GM21786 (cell line): Measurements from ENCODE around the gene NPR3.

ENCODE experiments used
- ATAC-seq: cut with Tn5 transposase; IDR thresholded peaks from one replicate; pipeline ENCODE4 v1.9.1; 2021; ENCODE audit not compliant: unreplicated experiment

The NPR3 gene

GRCh38 chr5:32711681-32712480, 760 bp downstream of the NPR3 start:
- ATAC-seq, result no peak

DNA sequence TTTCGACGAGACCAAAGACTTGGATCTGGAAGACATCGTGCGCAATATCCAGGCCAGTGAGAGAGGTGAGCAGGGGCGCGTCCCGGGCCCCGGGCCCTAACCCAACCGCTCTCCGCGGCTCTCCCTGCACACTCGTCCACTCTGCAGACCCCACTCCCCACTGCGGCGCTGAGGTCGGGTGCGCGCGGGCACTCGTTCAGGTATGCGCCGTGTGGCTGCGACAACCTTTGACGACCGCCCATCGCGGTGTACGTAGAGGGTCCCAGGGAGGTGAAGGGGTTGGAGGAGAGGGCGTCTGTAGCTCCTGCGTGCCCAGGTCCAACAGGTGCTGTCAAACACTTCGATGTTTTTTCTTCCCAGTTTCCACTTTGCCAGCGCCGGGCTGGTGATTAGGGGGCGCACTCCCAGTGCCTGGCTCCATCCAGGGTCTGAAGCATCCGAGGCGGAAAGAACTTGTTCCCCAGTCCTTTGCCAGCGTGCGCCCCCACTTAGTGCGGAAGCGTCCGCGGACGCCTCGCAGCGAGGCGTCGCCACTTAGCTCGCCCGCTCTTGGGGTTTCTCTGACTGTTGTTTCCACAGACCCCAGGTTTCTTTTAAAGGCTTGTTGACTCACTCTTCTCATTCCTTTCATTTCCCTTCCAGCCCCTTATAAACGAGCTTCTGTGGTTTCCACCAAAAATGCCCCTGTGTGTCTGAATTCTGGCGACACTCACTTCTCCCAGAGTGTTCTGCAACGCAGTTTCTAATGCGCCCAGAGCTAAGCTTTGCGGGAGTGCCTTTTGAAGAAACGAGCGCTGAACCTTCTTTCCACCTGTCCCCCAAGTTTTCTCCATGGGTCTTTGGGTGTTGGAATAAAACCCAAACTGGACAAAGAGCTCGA, 1.6 kb downstream of the NPR3 start:
- no peak for ATAC-seq

DNA sequence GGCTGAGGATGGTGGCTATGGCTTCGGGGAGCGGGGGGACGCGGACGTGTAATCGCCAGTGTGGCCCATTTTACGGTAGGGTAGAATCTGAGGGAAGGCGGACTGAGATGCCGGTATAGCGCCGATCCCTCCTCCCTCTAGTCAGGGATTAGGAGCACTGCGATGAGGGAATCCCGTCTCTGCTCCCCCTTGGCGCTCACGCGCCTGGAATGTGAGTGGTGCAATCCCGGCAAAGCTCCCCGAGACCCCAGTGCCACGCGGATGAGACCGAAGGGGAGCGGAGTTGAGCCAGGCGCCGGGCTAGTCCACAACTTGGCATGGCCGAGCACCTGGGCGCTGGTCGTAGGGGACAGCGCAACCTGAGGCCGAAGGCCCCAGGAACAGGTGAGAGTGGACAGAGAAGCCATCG, 2.2 kb downstream of the NPR3 start:
- no peak for ATAC-seq

DNA sequence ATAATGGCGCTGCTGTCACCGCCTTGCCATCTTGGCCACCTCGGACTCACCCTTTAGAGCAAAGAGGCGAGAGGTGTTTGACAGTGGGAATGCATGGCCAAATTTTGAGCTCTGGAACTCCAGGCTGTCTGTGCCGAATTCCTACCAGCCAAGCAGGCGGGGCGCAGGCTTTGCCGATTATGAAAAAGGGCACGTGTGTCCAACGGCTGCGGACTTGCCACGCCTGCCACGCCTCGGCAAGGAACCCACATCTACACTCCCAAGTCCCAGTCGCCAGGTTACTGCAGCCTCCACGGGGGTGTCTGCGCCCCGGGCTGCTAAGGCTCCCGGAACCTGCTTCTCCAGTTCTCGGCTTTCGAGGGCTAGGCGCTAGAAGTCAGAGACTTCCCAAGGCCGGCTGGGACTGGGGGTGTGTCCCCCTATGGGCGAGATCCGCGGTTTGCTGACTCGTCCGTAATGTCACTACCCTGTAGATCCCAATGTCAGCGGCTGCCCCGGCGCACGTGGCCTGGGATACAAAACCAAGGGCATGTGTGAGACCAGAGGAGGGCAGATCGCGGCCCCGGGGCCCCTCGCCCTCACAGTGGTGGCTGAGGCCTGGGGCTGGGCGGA, 2.8 kb downstream of the NPR3 start:
- no peak for ATAC-seq

GRCh38 chr5:32714836-32715235, 3.7 kb downstream of the NPR3 start:
- ATAC-seq, result no peak

DNA sequence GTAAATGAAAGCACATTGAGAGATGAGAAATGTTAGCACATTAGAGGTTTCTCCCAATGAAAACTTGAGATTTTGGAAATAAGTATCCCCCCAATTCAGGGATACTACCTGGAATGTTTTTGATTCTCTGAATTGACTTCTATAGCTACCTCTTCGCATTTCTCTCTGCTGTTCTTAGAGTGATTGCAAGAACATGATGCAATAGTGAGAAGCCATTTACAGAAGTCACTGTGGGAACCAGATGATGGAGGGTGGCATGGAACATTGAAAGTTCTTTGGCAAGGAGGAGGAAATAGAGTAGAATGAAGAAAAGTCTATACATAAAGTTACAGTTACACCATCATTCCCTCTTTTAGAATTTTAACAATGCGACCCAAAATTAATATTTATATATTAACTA, 9.2 kb downstream of the NPR3 start:
- ATAC-seq, result no peak

DNA sequence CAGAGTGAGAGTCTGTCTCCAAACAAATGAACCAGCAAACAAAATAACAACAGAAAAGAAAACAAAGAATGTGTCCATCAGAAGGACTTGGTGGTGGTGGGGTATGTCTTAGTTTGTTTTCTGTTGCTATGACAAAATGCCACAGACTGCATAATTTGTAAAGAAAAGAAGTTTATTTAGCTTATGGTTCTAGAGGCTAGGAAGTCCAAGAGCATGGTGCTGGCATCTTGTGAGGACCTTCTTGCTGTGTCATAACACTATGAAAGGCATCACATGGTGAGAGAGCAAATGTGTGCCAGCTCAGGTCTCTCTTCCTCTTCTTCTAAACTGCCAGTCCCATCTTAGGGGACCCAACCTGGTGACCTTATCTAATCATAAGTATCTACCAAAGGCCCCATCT, 10.5 kb downstream of the NPR3 start:
- no peak for ATAC-seq

GRCh38 chr5:32722957-32723356, 11.8 kb downstream of the NPR3 start:
- no peak for ATAC-seq

DNA sequence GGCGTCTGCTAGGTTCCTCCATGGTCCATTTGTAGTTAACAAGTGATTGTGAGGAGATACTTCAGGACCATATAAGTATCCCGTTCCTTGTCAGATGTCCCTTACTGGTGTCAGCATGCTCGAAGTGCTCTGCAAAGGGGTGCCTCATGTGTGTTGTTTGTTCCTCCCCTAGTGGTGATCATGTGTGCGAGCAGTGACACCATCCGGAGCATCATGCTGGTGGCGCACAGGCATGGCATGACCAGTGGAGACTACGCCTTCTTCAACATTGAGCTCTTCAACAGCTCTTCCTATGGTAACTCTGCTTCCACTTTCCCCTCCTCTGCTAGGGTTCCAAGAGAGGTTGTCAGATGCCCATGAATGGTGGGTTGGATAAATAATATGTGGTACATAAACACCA, 13.4 kb downstream of the NPR3 start:
- no peak for ATAC-seq

- no peak for ATAC-seq
Observed at GRCh38 chr5:32726086-32726557, 15.0 kb downstream of the NPR3 start.

DNA sequence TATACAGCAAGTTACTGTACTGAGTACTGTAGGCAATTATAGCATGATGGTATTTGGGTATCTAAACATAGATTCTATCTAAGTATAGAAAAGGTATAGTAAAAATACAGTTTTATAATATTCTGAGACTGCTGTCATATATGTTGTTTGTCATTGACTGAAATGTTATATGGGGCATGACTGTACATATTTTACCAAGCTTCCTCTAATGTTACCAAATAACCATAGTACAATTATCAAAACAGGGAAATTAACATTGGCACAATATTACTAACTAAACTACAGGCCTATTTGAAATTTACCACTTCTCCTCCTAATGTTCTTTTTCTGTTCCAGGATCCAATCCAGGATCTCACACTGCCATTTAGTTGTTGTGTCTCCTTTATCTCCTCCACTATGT, 18.5 kb downstream of the NPR3 start:
- no peak for ATAC-seq

DNA sequence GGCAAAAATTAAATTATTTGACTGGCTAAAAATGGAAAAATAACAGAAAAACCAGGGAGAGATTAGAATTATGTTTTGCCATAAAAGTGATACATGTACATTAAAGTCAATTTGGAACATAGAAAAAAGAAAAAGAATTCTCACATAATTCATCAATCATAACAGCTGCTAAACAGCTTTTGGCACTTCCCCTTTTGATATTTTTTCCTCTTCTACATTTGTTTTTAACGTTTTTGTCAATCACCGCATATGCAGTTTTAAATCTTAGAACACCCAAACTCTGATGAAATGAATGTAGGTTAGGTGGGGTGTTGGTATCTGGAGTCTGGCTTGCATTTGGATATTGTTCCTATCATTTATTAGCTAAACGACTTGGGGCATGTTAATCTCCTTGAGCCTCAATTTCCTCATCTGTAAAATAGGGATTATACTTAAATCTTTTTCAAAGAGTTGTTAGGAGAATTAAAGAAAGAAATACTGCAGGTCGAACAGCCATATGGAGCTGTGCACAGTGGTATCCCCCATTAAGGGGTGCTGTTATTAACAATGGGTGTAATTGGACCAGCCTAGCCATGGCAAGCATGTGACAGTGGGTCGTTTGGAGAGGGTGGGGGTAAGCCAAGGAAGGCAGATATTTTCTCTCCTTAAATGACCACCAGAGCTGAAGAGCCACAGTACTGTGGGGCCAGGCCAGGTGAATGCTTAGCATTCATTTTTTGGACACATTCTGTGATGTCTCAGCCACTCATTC, 22.6 kb downstream of the NPR3 start:
- no peak for ATAC-seq

GRCh38 chr5:32734827-32735378, 23.8 kb downstream of the NPR3 start:
- ATAC-seq, result no peak

DNA sequence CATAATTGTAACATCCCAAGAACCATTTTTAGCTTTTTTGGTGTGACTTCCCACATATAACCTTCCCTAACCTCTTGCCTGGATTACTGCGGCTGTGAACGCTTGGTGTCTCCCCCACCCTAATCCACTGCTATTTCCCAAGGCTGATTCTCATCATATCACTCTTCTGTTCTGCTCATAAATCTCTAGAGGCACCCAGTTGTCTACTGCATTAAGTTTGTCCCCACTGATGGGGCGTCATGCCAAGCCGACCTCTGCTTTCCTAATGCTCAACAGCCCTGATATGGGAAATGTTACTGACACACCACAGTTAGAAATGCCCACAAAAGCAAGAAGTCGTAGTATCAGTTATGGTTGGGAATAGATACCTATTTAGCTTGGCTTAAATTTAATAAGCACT, 24.4 kb downstream of the NPR3 start:
- no peak for ATAC-seq

- no peak for ATAC-seq
Observed at GRCh38 chr5:32736842-32737241, 25.7 kb downstream of the NPR3 start.

DNA sequence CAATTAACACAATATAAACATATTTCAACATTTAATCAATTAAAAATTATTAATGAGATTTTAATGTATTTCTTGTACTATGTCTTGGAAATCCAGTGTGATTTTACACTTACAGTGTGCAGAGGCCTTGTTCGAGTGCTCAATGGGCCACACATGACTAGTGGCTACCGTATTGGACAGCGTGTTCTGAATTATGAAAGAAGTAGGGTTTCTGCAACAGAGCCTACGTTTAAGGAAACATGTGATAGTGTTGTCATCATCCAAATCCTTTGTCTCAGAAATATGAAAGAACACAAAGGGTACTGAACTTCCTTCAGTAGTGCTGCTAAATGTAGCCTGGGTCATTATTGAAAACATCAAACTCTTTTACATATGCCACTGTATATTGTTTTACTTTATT, 29.5 kb downstream of the NPR3 start:
- ATAC-seq, result no peak

DNA sequence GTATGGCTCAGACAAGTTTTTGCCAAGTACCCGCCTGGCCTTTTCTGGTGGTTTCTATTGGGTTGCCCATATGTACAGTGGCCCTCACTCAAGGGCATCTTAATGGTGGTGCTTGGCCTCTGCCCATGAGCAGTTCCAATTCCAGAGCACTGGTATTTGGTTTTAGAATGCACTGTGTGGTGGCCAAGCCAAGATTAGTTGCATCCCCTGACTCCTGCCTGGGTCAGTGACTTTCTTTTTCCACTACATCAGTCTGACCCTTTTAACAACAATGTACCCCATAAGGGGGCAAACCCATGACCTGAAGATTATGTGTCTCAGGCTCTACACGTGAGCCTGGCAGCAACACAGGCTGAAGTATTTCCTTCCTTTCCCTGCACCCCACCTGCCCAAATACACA, 34.2 kb downstream of the NPR3 start:
- no peak for ATAC-seq

GRCh38 chr5:32752411-32752810, 41.3 kb downstream of the NPR3 start:
- ATAC-seq, result no peak

DNA sequence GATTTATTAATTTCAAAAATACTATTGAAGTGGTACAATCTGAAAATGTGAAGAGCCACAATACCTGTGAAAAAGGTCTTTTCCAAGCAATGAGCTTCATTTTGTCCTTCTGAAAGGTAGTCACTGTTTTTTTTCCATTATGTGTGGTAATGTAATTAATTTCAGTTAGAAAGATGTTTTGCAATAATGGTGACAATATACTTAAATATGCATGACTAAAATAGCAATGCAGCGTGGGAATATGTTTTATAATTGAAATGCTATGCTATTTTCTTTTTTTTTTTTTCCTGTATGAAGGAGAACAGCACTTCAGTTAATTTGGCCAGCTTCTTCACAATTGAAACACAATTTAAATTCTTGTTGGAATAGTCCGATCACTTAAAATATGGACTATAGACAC, 41.9 kb downstream of the NPR3 start:
- no peak for ATAC-seq

- no peak for ATAC-seq
Observed at GRCh38 chr5:32753765-32754164, 42.6 kb downstream of the NPR3 start.

- no peak for ATAC-seq
Observed at GRCh38 chr5:32754284-32754683, 43.2 kb downstream of the NPR3 start.
